GM18867 (cell line): Measurements from ENCODE around the gene NLRX1.
"Not testable (repeated sequence)": the region's sequence is repeated elsewhere in the genome, so short reads cannot be mapped to it uniquely, and the experiment has no call there.

ENCODE experiments used
- ATAC-seq: cut with Tn5 transposase; IDR thresholded peaks from one replicate; pipeline ENCODE4 v1.9.1; 2021; ENCODE audit warnings: mild to moderate bottlenecking, moderate library complexity; ENCODE audit not compliant: unreplicated experiment

NLRX1 gene

DNA sequence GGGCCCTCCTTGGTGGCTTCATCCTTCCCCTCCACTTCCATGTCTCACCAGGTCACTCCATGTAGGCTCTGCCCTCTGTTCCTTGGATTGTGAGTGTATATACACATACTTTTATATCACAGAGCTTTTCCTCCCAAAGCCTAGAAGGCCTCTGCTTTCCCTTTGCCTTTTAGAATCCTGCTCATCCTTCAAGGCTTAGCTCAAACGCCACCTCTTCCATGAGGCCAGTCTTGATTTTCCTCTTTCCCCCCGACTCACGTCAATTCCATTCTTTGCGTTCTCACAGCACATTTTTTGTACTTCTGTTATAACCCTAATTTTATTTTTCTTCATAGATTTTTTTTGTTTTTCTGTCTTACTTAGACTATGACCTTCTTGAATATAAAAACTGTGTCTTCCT is 15.9 kb upstream of the NLRX1 start:
- ATAC-seq: no peak

DNA sequence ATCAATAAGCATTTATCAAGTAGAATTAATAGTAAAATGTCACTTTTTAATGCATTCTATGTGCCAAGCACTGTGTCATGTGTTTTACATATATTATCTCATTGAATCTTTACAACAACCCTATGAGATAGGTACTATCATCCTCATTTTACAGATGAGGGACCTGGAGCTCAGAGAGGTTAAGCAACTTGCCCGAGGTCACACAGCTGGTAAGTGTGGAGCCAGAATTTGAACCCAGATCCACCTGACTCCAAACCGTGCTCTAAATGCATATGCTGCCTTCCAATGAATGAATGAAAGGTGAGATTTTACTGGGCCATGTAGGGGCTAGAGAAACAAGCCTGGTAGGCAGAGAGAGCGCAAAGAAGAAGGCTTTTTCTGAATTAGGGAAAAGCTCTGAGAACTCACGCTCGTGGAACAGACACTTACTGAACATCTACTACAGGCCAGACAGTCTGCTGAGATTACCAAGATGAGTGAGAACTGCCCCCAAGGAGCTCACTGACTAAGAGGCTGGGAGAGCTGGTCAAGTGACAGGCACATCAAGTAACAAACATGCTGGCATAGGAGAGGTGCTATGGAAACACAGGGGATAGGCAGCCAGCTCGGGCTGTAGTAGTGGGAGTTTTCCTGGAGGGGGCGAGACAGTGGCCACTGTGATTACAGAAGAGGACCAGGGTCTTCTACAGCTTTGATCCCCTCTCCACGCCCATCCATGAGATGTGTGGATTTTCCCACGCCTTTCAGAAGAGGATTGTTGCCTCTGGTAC is 15.3 kb upstream of the NLRX1 start:
- no peak for ATAC-seq

DNA sequence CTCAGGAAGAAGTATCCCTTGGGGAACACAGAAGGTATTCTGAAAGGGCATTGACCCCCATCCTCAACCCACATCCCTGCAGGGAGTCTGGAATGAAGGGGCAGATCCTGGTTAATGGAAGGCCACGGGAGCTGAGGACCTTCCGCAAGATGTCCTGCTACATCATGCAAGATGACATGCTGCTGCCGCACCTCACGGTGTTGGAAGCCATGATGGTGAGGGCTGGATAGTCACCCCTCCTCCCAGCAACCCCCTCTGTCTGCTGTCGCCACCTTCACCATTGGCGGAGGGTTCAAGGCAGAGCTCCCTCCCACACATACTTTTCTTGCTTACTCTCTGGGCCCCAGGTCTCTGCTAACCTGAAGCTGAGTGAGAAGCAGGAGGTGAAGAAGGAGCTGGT is 14.3 kb upstream of the NLRX1 start:
- ATAC-seq: no peak

DNA sequence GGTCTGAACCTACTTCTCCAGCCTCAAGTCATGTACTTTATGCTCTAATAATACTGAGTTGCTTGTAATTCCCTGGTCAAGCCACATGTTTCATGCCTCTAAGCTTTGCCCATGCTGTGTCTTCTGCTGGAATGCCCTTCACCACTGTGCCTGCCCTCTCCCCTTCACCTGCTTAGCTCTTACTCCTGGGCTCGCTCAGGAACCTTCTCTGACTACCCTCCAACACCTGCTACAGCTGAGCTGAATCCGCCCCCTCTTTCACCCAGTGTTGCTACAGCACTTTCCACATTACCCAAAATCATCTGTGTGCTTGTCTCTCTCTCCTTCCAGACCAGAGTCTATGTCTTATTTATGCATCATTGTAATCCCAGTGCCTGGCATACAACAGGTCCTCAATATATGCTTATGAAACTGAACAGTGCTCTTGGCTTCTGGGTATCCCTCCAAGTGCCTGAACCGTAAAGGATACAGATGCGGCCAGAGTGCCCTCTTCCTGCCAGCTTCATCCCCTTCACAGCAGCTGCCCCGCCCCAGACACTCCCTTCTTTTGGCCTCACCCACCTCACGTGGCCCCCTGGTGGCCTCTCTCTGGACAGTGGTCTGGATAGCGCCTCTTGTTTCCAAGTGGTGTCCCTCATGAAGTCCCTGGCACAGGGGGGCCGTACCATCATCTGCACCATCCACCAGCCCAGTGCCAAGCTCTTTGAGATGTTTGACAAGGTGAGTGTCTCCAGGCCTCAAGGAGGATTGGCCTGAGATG is 12.6 kb upstream of the NLRX1 start:
- no peak for ATAC-seq

DNA sequence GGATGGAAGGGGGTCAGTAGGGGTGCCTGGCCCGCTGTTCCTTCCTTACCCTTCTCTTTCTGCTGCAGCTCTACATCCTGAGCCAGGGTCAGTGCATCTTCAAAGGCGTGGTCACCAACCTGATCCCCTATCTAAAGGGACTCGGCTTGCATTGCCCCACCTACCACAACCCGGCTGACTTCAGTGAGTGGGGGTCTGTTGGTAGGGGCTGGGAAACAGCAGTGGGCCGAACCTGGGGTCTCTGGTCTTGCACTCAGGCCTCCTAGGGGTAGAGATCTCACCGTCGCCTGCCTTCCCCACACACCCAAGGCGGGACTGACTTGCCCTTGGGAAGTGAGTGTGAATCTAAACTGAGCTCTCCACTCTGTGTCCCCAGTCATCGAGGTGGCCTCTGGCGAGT is 12.0 kb upstream of the NLRX1 start:
- no peak for ATAC-seq

DNA sequence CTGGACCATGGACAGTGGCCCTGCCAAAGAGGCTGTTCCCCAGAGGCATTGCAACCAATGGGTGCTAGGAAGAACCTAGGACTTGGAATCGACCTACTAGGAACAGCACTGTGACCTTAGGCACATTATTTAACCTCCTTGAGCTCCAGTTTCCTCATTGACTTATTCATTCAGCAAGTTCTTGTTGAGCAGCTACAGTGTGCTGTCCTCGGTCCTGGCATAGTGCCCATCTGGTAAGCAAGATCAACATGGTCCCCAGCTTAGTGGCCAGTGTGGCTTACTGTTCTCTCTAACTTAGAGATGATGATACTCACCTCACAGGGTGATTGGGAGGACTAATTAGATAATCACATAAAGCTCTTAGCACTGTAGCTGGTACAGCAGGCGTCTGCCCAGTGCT is 11.5 kb upstream of the NLRX1 start:
- ATAC-seq: no peak

DNA sequence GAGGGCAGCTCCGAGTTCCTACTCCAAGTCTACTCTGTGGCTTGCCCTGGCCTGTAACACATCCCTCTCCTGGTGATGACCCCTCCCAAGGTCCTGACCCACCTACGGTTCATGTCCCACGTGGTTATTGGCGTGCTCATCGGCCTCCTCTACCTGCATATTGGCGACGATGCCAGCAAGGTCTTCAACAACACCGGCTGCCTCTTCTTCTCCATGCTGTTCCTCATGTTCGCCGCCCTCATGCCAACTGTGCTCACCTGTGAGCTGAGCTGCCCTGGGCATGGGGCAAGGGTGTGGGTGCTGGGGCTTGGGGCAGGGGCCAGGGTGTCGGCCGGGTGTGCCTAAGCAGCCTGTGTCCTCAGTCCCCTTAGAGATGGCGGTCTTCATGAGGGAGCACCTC is 10.1 kb upstream of the NLRX1 start:
- no peak for ATAC-seq

DNA sequence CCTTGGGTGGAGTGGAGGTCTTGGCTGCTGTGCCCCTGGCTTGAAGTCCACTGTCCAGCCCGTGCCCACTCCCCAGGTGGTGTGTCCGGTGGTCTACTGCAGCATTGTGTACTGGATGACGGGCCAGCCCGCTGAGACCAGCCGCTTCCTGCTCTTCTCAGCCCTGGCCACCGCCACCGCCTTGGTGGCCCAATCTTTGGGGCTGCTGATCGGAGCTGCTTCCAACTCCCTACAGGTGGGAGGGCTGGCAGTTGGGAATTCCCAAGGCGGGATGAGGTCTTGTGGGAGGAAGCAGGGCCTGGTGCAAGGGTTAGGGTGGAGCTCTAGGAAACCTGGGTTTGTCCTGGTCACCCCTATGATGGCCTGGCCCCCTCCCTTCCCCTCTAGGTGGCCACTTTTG is 8.4 kb upstream of the NLRX1 start:
- no peak for ATAC-seq

DNA sequence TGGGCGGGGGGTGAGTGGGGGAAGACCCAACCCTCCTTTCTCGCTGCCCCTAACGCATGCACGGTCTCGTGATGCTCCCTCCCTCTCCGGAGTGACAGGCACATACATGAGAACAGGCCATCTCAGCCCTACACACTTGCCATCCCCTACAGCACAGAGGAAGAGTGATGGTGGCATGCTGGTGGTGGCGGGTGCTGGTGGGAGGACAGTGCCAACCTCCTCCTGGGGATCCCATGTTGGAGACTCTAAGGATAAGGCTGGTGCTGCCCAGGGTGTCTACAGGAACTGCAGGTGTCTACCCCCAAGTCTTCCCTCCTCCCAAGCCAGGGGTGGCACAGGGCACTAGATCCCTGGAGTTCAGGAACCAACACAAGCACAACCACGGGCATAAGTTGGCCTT is 6.7 kb upstream of the NLRX1 start:
- ATAC-seq: no peak

DNA sequence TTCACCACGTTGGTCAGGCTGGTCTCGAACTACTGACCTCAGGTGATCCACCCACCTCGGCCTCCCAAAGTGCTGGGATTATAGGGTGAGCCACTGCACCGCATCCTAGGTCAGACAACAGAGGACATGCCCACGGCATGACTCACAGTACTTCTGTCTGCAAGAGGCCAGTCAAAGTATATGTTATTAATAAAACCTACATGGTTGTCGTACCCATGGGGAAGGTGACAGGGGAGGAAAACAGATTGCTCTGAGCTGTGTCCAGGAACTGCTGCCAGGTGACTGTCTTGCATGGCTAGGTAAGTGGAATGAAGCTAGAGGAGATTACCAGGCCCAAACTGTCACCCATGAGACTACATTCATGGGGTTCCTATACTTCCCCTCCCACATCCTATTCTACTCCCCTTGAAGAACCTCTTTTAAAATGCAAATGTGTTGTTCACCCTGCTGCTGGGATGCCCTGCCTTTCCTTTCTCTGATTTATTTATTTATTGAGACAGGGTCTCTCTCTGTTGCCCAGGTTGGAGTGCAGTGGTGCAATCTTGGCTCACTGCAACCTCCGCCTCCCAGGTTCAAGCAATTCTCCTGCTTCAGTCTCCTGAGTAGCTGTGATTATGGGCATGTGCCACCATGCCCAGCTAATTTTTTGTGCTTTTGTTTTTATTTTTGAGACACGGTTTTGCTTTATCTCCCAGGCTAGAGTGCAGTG is 2.0 kb upstream of the NLRX1 start:
- ATAC-seq: no peak

DNA sequence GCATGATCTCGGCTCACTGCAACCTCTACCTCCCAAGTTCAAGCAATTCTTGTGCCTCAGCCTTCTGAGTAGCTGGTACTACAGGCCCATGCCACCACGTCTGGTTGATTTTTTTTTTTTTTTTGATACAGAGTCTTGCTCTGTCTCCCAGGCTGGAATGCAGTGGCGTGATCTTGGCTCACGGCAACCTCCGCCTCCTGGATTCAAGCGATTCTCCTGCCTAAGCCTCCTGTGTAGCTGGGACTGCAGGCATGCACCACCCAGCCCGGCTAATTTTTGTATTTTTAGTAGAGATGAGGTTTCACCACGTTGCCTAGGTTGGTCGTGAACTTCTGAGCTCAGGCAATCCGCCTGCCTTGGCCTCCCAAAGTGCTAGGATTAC is 1.5 kb upstream of the NLRX1 start:
- not testable (repeated sequence) for ATAC-seq

DNA sequence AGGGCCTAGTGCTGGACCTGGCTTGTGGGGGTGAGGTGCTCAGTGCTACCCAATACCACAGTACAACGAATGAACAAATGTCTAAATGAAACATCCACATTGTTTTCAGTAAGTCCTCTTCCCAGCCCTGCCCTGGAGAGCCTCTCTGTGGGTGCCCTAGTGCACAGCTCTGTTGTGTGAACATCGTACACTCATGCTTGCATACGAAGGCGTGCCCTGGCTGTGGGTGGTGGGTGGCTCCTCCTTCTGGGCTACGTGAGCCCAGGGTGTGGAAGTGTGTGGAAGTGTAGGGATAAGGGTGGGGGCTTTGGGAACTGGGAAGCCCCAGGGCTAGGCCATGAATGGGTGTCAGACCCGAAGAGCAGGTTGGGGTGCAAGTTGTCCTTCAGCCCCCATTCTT is 592 bp upstream of the NLRX1 start:
- ATAC-seq: no peak

DNA sequence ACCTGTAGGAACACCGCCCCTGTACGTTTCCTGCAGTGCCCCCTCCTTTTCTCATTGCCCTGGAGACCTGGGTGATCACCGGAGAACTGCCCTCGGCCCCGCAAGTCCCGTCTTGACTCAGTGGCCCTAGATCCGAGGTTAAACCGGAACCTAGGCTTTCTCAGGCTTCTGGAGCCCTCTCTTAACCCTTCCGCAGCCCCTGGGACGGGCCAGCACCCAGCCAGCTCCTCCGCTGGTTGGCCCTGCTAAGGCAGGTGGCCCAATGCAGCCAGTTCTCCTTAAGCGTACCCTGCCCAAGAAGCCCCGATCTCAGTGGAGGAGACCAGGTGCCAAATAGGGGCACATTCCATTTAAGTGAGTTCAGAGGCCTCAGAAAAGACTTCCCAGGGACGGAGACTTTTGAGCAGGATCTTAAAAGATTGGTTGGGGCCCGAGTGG is 776 bp downstream of the NLRX1 start:
- peak; percentile 25 for ATAC-seq

DNA sequence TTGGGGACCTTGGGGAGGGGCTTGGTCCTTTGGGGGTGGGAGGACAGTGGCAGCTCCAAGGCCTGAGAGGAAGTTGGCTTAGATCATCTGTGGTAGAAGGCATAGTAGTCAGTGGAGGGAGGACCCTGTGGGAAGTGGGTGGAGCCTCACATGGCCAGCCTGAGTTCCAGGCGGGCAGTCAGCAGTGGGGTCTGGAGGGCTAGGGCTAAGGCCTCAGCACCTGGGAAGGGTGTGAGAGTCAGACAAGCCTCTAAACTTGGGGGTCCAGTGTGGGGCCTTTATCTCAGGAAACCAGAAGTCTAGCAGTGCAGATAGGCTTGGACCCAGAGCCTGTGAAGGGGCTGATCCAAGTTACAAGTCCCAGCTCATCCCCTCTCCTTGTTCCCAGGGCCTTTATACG is 4.0 kb downstream of the NLRX1 start:
- no peak for ATAC-seq

DNA sequence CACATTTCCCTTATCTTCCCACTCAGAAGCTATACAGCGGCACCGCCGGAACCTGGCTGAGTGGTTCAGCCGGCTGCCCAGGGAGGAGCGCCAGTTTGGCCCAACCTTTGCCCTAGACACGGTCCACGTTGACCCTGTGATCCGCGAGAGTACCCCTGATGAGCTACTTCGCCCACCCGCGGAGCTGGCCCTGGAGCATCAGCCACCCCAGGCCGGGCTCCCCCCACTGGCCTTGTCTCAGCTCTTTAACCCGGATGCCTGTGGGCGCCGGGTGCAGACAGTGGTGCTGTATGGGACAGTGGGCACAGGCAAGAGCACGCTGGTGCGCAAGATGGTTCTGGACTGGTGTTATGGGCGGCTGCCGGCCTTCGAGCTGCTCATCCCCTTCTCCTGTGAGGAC is 4.9 kb downstream of the NLRX1 start:
- ATAC-seq: no peak

DNA sequence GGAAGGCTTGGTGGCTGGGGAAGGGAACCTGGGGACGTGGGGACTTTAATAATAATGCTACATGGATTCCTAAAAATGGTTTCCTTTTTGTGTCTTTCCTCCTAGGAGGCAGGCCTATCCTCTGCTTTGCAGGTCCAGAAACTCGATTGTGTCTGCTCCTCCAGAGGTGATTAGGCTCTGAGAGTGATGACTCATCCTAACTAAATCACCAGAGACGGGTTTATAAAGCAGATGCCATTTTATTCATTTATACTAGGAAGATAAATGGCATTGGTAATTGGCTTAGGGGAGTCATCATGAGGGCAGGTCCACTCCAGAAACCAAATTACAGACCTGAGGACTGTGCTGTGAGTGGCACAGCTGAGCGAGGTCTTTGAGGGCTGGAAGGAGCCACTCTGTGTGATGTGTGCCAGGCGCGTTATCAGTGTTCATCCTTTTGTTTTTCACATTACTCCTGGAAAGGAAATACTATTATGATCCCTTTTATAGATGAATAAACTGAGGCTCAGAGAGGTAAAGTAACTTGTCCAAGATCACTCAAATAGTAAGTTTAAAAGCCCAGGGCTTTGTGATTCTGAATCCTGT is 7.1 kb downstream of the NLRX1 start:
- ATAC-seq: no peak

DNA sequence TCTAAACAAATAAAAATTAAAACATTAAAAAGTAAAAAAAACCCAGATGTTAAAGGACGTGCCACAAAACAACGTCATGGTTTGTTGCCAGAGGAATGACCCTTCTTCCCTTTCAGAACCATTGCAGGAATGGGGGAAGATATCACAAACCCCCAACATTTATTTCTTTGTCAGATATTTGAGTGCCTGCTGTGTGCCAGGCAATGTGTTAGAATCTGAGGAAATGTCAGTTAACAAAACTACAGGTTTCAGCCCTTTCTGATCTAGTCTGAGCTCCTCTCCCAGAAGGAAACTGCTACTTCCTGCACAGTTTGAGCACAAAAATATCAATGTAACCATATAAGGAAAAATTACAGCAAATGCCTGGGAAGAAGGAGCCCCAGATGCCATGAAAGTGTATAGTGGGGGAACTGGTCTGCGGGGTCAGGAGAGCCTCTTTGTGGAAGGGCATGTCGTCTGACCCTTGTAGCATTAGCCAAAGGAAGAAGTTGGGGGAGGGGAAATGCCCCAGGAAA is 9.7 kb downstream of the NLRX1 start:
- ATAC-seq: no peak

DNA sequence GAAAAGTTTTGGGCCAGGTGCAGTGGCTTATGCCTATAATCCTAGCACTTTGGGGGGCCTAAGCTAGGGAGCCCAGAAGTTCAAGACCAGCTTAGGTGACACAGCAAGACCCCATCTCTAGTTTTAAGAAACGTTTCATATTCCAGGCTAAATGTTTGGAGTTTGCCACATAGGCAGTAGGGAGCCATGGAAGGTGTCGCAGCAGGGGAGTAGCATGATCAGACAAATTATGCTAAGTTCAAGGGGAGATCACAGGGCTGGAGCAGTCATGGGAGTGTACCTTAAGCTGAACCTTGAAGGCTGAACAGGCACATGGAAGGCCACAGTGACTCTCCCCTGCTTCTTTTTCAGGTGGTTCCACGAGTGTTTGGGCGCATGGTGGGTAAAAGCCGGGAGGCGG is 10.8 kb downstream of the NLRX1 start:
- no peak for ATAC-seq

DNA sequence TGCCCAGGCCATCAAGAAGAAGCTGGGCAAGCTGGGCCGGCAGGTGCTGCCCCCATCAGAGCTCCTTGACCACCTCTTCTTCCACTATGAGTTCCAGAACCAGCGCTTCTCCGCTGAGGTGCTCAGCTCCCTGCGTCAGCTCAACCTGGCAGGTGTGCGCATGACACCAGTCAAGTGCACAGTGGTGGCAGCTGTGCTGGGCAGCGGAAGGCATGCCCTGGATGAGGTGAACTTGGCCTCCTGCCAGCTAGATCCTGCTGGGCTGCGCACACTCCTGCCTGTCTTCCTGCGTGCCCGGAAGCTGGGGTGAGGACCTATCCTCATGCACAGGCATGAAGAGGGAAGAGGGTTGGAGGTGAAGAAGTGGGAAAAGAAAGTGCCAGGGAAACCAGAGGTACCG is 11.5 kb downstream of the NLRX1 start:
- ATAC-seq: no peak

DNA sequence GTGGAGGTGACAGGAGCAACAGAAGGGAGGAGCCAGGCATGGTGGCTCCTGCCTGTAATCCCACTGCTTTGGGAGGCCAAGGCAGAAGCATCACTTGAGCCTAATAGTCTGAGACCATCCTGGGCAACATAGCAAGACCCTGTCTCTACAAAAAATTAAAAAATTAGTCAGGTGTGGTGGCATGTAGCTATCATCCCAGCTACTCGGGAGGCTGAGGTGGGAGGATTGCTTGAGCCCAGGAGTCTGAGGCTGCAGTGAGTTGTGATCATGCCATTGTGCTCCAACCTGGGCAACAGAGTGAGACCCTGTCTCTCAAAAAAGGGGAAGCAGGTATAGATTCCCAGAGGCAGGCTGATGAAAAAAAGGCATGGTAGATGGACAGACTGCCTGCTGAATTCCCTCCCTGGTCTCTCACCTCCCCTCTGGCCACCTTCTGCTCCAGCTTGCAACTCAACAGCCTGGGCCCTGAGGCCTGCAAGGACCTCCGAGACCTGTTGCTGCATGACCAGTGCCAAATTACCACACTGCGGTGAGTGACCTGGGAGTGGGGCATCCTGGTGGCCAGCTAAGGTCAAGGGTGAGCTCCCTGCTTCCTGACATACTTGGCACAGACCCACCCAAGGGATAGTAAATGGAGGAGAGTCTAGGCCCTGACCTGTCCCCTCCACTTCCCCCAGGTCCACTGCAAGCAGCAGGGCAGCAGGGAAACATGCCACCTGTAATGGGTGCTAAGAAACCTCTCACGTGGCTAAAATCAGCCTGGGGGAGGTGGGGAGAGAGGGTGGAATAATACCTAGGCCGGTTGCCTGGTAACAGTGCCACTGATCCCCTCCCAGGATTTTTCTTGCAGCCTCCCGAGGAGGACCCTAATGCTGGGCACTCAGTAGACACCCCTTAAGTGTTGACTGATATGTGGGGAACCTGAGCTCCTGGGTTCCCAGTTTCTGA is 12.5 kb downstream of the NLRX1 start:
- ATAC-seq: no peak
